BJ (cell line): ENCODE results near the gene DPP6. TPM values are rescaled to one million over a fixed set of nuclear protein-coding genes. Genes with fewer than 3 reads are reported as not detected.

Experiments used
- CTCF ChIA-PET: fragments of 350-600 bp; formaldehyde crosslinking; extraction: SDS; loops from one replicate; lab custom pipeline; 2021; ENCODE audit warnings: antibody characterized with exemption, inconsistent platforms; lab: Yijun Ruan, JAX
- POLR2A ChIA-PET: fragments of 300-600 bp; sonication (Branson Sonifier 250); formaldehyde crosslinking; extraction: SDS; loops from one replicate; lab custom pipeline; 2021; ENCODE audit warnings: antibody characterized with exemption; lab: Charles Lee
- DNase-seq: peaks from one replicate; pipeline ENCODE4 v3.0.0-alpha.2; 2011; ENCODE audit warnings: low read depth
- H3K27me3 ChIP-seq: 2 replicates; pipeline ENCODE4 v1.6.0; 2011; ENCODE audit warnings: low read length; ENCODE audit not compliant: control insufficient read depth, insufficient read depth
- H3K36me3 ChIP-seq: 2 replicates; pipeline ENCODE4 v1.5.1; 2011; ENCODE audit warnings: low read length; ENCODE audit not compliant: control insufficient read depth, insufficient read depth
- H3K4me3 ChIP-seq: 2 replicates; pipeline ENCODE4 v1.5.1; 2011; ENCODE audit warnings: low read depth, mild to moderate bottlenecking, control low read depth, low read length
- CTCF ChIP-seq: IDR thresholded peaks from 2 replicates; pipeline ENCODE4 v1.5.1; 2011; ENCODE audit warnings: low read depth, mild to moderate bottlenecking, control low read depth, inconsistent platforms, low read length, moderate library complexity; ENCODE audit not compliant: insufficient read depth
- polyA plus RNA-seq: library from polyadenylated mRNA; depleted of rRNA; stranded (reverse); fragments of >200 nt; gene quantifications from 2 replicates; pipeline ENCODE4 v1.2.3, GENCODE V29; 2011

The DPP6 gene
- polyA plus RNA-seq, 1 experiment, result not detected

GRCh38 chr7:154387252-154387651 lies 335.1 kb downstream of the DPP6 start:
- Histone ChIP-seq H3K4me3 (no peak overlapping the region), H3K36me3 (no peaks in the 10 kb centered on the region), H3K27me3 (no peaks in the 10 kb centered on the region)
- DNase-seq, result no peak
- POLR2A ChIA-PET, result no interaction called here
- CTCF ChIA-PET, result no interaction called here
- TF ChIP-seq CTCF, result no peak

GRCh38 chr7:154388412-154388811 lies 336.2 kb downstream of the DPP6 start:
- no peak overlapping the region for H3K4me3 ChIP-seq
- ChIA-PET CTCF (no interaction called here), POLR2A (no interaction called here)
- no peak for TF ChIP-seq CTCF
- H3K27me3 ChIP-seq, result no peaks in the 10 kb centered on the region
- no peak for DNase-seq
- no peaks in the 10 kb centered on the region for H3K36me3 ChIP-seq

- CTCF ChIA-PET, result no interaction called here
- Histone ChIP-seq H3K27me3 (no peaks in the 10 kb centered on the region), H3K36me3 (no peaks in the 10 kb centered on the region), H3K4me3 (no peak overlapping the region)
- TF ChIP-seq CTCF, result no peak
- POLR2A ChIA-PET, result no interaction called here
- no peak for DNase-seq
These were observed 336.8 kb downstream of the DPP6 start for GRCh38 chr7:154388999-154389398.

GRCh38 chr7:154390961-154391360 lies 338.8 kb downstream of the DPP6 start:
- Histone ChIP-seq H3K27me3 (no peaks in the 10 kb centered on the region), H3K36me3 (no peaks in the 10 kb centered on the region), H3K4me3 (no peak overlapping the region)
- no peak for TF ChIP-seq CTCF
- ChIA-PET CTCF (no interaction called here), POLR2A (no interaction called here)
- DNase-seq, result no peak

GRCh38 chr7:154394804-154395203 lies 342.6 kb downstream of the DPP6 start:
- POLR2A ChIA-PET, result no interaction called here
- H3K4me3 ChIP-seq, result no peak overlapping the region
- no peak for TF ChIP-seq CTCF
- H3K27me3 ChIP-seq, result no peaks in the 10 kb centered on the region
- DNase-seq, result no peak
- no peaks in the 10 kb centered on the region for H3K36me3 ChIP-seq
- CTCF ChIA-PET, result no interaction called here
